ENCODE measurements around the gene TMEM39B.

DNA sequence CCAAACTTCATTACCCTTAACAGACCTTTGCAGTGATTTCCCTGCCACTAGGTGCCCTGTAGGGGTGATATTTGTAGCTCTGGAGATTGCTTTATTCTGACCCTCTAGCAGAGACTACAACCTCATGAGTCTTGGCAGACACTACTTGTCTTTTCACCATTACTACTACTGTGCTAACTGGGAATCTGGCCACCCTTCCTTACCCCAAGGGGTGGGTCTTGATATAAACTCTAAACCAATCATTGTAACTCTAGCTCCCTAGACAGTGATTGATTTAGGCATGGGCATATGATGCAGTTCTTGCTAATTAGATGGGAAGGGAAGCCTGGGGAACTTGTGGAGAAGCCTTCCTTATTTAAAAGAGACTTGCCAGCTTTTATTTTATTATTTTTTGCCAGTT is 39.0 kb downstream of the TMEM39B start:
- TF ChIP-seq POLR2A (IDR thresholded peaks at IDR 0.05) = no peak
- TF ChIP-seq, protein P1, sequence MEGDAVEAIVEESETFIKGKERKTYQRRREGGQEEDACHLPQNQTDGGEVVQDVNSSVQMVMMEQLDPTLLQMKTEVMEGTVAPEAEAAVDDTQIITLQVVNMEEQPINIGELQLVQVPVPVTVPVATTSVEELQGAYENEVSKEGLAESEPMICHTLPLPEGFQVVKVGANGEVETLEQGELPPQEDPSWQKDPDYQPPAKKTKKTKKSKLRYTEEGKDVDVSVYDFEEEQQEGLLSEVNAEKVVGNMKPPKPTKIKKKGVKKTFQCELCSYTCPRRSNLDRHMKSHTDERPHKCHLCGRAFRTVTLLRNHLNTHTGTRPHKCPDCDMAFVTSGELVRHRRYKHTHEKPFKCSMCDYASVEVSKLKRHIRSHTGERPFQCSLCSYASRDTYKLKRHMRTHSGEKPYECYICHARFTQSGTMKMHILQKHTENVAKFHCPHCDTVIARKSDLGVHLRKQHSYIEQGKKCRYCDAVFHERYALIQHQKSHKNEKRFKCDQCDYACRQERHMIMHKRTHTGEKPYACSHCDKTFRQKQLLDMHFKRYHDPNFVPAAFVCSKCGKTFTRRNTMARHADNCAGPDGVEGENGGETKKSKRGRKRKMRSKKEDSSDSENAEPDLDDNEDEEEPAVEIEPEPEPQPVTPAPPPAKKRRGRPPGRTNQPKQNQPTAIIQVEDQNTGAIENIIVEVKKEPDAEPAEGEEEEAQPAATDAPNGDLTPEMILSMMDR (IDR thresholded peaks at IDR 0.05) = no peak

Data from uterus (tissue), 2 donors.